GM21619 (cell line): ENCODE data around the gene POLR2M.

Source experiments
- ATAC-seq: cut with Tn5 transposase; IDR thresholded peaks from one replicate; pipeline ENCODE4 v1.9.1; 2021; ENCODE audit not compliant: unreplicated experiment

Gene POLR2M

GRCh38 chr15:57735891-57736290 is 29.4 kb downstream of the POLR2M start:
- ATAC-seq: no peak

GRCh38 chr15:57736591-57736990 is 30.1 kb downstream of the POLR2M start:
- no peak for ATAC-seq

GRCh38 chr15:57738734-57739237 is 32.3 kb downstream of the POLR2M start:
- no peak for ATAC-seq

GRCh38 chr15:57740048-57740447 is 33.5 kb downstream of the POLR2M start:
- no peak for ATAC-seq

- ATAC-seq: no peak
Observed at GRCh38 chr15:57741089-57741488, 34.6 kb downstream of the POLR2M start.

GRCh38 chr15:57743424-57743823 is 36.9 kb downstream of the POLR2M start:
- ATAC-seq: no peak

- ATAC-seq: no peak
Observed at GRCh38 chr15:57746786-57747185, 40.3 kb downstream of the POLR2M start.

- ATAC-seq: no peak
Observed at GRCh38 chr15:57747206-57747896, 40.8 kb downstream of the POLR2M start.

GRCh38 chr15:57751177-57751800 is 44.8 kb downstream of the POLR2M start:
- no peak for ATAC-seq

- no peak for ATAC-seq
Observed at GRCh38 chr15:57752436-57752835, 45.9 kb downstream of the POLR2M start.

- no peak for ATAC-seq
Observed at GRCh38 chr15:57752840-57753239, 46.3 kb downstream of the POLR2M start.

- no peak for ATAC-seq
Observed at GRCh38 chr15:57756466-57756865, 50.0 kb downstream of the POLR2M start.

- no peak for ATAC-seq
Observed at GRCh38 chr15:57758560-57758959, 52.0 kb downstream of the POLR2M start.

GRCh38 chr15:57761562-57761961 is 55.0 kb downstream of the POLR2M start:
- no peak for ATAC-seq

GRCh38 chr15:57762302-57762701 is 55.8 kb downstream of the POLR2M start:
- no peak for ATAC-seq

- no peak for ATAC-seq
Observed at GRCh38 chr15:57763176-57763964, 56.9 kb downstream of the POLR2M start.
